ENCODE data around the gene DTX1. TPM values are rescaled to one million over a fixed set of nuclear protein-coding genes. Genes with fewer than 3 reads are reported as not detected.

Gene DTX1
- total and polyA plus RNA-seq, 2 donors (not counting 3 experiments of a cell fraction or from before 2014, with no cell fraction given) = 0.06 to 0.22 TPM

- Histone ChIP-seq H3K4me2 (ENCODE audit: insufficient read depth, low read length) (no peak overlapping the region), H2AFZ (ENCODE audit: low read depth, low read length) (no peak overlapping the region), H3K36me3 (ENCODE audit: control insufficient read depth in 2 of 2, extremely low read depth in 1 of 2, insufficient read depth in 2 of 2, low read length in 2 of 2) (no peaks in the 10 kb centered on the region), H4K20me1 (replicated peaks; ENCODE audit: control insufficient read depth, extremely low read depth, insufficient read depth, low read length) (no peaks in the 10 kb centered on the region), H3K9ac (replicated peaks; ENCODE audit: extremely low read depth, insufficient read depth, low read length) (no peak overlapping the region), H3K4me3 (replicated peaks in 1 of 3; ENCODE audit: insufficient read depth in 1 of 3, low read depth in 1 of 3, low read length in 3 of 3) (no peak overlapping the region), H3K27me3 (ENCODE audit: control insufficient read depth in 2 of 2, insufficient read depth in 2 of 2, low read length in 2 of 2) (no peaks in the 10 kb centered on the region), H3K9me3 (replicated peaks; ENCODE audit: control insufficient read depth, insufficient read depth, low read length) (no peaks in the 10 kb centered on the region), H3K79me2 (ENCODE audit: control insufficient read depth, insufficient read depth, low read length) (no peaks in the 10 kb centered on the region), H3K27ac (ENCODE audit: insufficient read depth, low read depth, low read length) (no peak overlapping the region), H3K9me1 (replicated peaks; ENCODE audit: control insufficient read depth, extremely low read depth, insufficient read depth, low read length) (no peaks in the 10 kb centered on the region), H3K4me1 (ENCODE audit: control insufficient read depth, extremely low read depth, insufficient read depth, low read length) (no peaks in the 10 kb centered on the region)
- intact Hi-C loops (cut with micrococcal nuclease) (loop anchor here (1.0 to 5.0 kb wide), 4 partner anchors 50 to 198 kb away; no protein-coding TSS in a partner anchor), dilution Hi-C loops (cut with MboI; ENCODE audit: extremely low pct_ligation_motif_present, low sequenced_read_pairs) (no loop called here)
- no TSS peak for BruUV-seq (replicated peaks)
- POLR2A ChIA-PET = interaction anchor here (0.6 kb wide), 1 partner anchor 32 kb away, joined by 6 read pairs; no protein-coding TSS in a partner anchor
- FAIRE-seq (peak; percentile 78), DNase-seq (ENCODE audit: low read depth, low spot score) (peak; percentile 54)
- CTCF ChIA-PET = interaction anchor here (0.6 to 7.1 kb wide), 8 partner anchors 11 to 198 kb away, joined by 3 to 99 read pairs (median 3); partner anchors contain the start of gene OAS2
- TF ChIP-seq, protein P1, sequence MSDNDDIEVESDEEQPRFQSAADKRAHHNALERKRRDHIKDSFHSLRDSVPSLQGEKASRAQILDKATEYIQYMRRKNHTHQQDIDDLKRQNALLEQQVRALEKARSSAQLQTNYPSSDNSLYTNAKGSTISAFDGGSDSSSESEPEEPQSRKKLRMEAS (IDR thresholded peaks at IDR 0.05; ENCODE audit: insufficient read depth, insufficient read length) = no peak
- TF ChIP-seq, protein P2, sequence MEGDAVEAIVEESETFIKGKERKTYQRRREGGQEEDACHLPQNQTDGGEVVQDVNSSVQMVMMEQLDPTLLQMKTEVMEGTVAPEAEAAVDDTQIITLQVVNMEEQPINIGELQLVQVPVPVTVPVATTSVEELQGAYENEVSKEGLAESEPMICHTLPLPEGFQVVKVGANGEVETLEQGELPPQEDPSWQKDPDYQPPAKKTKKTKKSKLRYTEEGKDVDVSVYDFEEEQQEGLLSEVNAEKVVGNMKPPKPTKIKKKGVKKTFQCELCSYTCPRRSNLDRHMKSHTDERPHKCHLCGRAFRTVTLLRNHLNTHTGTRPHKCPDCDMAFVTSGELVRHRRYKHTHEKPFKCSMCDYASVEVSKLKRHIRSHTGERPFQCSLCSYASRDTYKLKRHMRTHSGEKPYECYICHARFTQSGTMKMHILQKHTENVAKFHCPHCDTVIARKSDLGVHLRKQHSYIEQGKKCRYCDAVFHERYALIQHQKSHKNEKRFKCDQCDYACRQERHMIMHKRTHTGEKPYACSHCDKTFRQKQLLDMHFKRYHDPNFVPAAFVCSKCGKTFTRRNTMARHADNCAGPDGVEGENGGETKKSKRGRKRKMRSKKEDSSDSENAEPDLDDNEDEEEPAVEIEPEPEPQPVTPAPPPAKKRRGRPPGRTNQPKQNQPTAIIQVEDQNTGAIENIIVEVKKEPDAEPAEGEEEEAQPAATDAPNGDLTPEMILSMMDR (IDR thresholded peaks at IDR 0.05; ENCODE audit: extremely low read depth in 1 of 2, insufficient read depth in 1 of 2, low read depth in 1 of 2, low read length in 2 of 2) = peak; percentile 75 to 87
Measured at GRCh38 chr12:113098441-113099028, 42.0 kb downstream of the DTX1 start.

- FAIRE-seq (no peak), DNase-seq (ENCODE audit: low read depth, low spot score) (no peak)
- intact Hi-C loops (cut with micrococcal nuclease) = loop anchor here (5.0 kb wide), 1 partner anchor 53 kb away; no protein-coding TSS in a partner anchor
- no peaks in the 10 kb centered on the region for H3K4me1 ChIP-seq (ENCODE audit: control insufficient read depth, extremely low read depth, insufficient read depth, low read length)
- peaks cover 0 to 2% of the 10 kb centered on the region in 2 experiments for H3K27me3 ChIP-seq (ENCODE audit: control insufficient read depth in 2 of 2, insufficient read depth in 2 of 2, low read length in 2 of 2)
- no peak overlapping the region for H2AFZ ChIP-seq (ENCODE audit: low read depth, low read length)
- POLR2A ChIA-PET = no interaction called here
- H3K27ac ChIP-seq (ENCODE audit: insufficient read depth, low read depth, low read length) = no peak overlapping the region
- H3K4me2 ChIP-seq (ENCODE audit: insufficient read depth, low read length) = no peak overlapping the region
- no peaks in the 10 kb centered on the region for H3K9me1 ChIP-seq (replicated peaks; ENCODE audit: control insufficient read depth, extremely low read depth, insufficient read depth, low read length)
- CTCF ChIA-PET = interaction anchor here (0.6 to 7.1 kb wide), 5 partner anchors 18 to 121 kb away, joined by 3 to 99 read pairs (median 3); partner anchors contain the start of gene OAS2
- no peaks in the 10 kb centered on the region for H3K79me2 ChIP-seq (ENCODE audit: control insufficient read depth, insufficient read depth, low read length)
- no peaks in the 10 kb centered on the region for H3K36me3 ChIP-seq (ENCODE audit: control insufficient read depth in 2 of 2, extremely low read depth in 1 of 2, insufficient read depth in 2 of 2, low read length in 2 of 2)
- dilution Hi-C loops (cut with MboI; ENCODE audit: extremely low pct_ligation_motif_present, low sequenced_read_pairs) = no loop called here
- no TSS peak for BruUV-seq (replicated peaks)
- H3K9ac ChIP-seq (replicated peaks; ENCODE audit: extremely low read depth, insufficient read depth, low read length) = no peak overlapping the region
- TF ChIP-seq GATA2 (IDR thresholded peaks at IDR 0.05; ENCODE audit: insufficient read depth, insufficient read length, low read depth, low read length) (no peak), MYC (IDR thresholded peaks at IDR 0.05; ENCODE audit: low read depth, low read length) (no peak), FOS (IDR thresholded peaks at IDR 0.05; ENCODE audit: borderline replicate concordance, insufficient read depth, low read length) (no peak), EZH2 (IDR thresholded peaks at IDR 0.05; ENCODE audit: borderline replicate concordance, low read depth, low read length, severe bottlenecking) (no peak)
- TF ChIP-seq, protein P2 (IDR thresholded peaks at IDR 0.05; ENCODE audit: extremely low read depth in 1 of 2, insufficient read depth in 1 of 2, low read depth in 1 of 2, low read length in 2 of 2) = no peak
- no peaks in the 10 kb centered on the region for H4K20me1 ChIP-seq (replicated peaks; ENCODE audit: control insufficient read depth, extremely low read depth, insufficient read depth, low read length)
- H3K9me3 ChIP-seq (replicated peaks; ENCODE audit: control insufficient read depth, insufficient read depth, low read length) = no peaks in the 10 kb centered on the region
- H3K4me3 ChIP-seq (replicated peaks in 1 of 3; ENCODE audit: insufficient read depth in 1 of 3, low read depth in 1 of 3, low read length in 3 of 3) = no peak overlapping the region
Measured at GRCh38 chr12:113099364-113099763, 42.8 kb downstream of the DTX1 start.
